GM18520 (cell line): ENCODE data around the gene SERPINA6.
"Not testable (repeated sequence)": the region's sequence is repeated elsewhere in the genome, so short reads cannot be mapped to it uniquely, and the experiment has no call there.

Experiments
- ATAC-seq: cut with Tn5 transposase; IDR thresholded peaks from one replicate; pipeline ENCODE4 v1.9.1; 2021; ENCODE audit not compliant: unreplicated experiment

SERPINA6 gene

DNA sequence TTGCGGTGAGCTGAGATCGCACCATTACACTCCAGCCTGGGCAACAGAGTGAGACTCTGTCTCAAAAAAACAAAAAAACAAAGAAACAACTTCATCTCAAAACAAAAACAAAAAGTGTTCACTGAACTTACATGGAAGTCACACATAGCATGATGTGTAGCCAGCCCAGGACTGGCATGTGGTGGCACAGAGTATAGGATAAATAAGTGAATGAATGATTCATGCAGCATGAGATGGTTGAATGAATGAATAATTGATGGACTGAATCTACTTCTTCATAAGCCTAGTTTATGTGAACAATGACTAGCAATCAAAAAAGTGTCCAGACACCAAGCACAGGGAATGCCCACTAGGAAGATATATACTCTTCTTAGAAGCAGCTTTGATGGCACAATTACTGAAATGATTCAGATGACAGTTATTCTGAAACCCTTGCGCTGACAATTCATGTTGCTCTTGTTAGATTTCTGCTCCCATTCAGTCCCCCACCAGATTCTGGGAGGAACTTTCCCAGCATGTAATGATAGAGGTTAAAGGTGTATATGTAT lies 31.6 kb upstream of the SERPINA6 start:
- no peak for ATAC-seq

GRCh38 chr14:94354190-94354589 lies 31.1 kb upstream of the SERPINA6 start:
- ATAC-seq: not testable (repeated sequence)

- no peak for ATAC-seq
These were observed 26.1 kb upstream of the SERPINA6 start for GRCh38 chr14:94349276-94349675.

GRCh38 chr14:94348836-94349235 lies 25.7 kb upstream of the SERPINA6 start:
- no peak for ATAC-seq

GRCh38 chr14:94346841-94347240 lies 23.7 kb upstream of the SERPINA6 start:
- no peak for ATAC-seq

DNA sequence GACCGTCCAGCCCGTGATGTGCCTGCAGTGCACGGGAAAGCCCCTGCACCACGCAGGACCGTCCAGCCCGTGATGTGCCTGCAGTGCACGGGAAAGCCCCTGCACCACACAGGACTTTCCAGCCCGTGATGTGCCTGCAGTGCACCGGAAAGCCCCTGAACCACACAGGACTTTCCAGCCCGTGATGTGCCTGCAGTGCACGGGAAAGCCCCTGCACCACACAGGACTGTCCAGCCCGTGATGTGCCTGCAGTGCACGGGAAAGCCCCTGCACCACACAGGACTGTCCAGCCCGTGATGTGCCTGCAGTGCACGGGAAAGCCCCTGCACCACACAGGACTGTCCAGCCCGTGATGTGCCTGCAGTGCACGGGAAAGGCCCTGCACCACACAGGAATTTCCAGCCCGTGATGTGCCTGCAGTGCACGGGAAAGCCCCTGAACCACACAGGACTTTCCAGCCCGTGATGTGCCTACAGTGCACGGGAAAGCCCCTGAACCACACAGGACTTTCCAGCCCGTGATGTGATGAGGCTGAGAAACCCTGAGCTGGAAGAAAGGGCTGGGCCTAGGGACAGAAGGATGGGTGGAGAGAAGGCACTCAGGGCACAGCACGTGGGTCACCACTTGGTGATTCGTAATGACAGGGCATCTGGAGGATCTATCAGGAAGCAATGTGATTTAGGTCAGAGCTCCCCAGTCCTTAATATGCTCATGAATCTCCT lies 23.1 kb upstream of the SERPINA6 start:
- ATAC-seq: not testable (repeated sequence)

DNA sequence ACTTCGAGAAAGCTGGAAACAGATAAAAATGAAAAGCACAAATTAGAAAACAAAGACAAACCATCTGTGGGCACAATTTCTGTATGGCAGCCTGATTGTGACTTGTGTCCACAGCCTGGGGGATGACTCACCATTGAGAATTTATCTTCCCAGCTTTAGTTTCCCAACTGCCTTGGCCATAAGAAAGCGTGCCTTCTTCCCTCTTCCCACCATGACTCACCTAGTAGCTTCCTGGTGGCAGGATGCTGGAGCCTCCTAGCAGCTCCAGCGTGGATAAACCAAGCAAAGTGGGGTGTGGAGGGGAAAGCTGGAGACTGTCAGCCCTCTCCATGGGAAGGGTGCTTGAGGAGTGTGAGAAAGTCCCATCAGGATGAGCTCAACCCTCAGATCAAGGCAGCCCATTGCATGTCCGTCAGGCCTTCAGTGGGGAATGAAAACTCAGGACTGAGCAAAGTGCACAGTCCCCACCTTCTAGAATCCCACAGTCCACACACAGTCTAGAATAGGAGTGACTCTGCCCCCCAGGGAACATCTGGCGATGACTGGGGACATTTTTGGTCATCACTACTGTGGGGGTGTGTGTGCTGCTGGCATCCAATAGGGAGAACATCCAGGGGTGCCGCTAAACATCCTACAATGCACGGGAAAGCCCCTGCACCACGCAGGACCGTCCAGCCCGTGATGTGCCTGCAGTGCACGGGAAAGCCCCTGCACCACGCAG lies 22.4 kb upstream of the SERPINA6 start:
- no peak for ATAC-seq

DNA sequence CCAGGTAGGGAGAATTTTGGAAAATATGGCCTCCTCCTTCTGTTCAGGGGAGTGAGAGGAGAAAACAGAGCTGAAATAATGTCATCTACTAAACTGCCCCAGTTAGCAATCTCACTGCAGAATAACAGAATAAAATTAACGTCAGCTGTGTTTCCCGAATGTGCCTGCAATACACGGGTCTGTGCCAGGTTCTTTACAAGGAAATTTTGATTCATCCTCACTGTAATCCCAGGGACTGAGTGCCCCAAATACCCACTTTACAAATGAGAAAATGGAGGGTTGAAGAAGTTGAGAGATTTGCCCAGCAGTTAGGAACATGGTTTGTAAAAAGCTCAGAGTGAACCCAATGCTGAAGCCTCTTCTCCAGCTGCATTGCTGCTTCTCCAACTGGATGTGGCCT lies 21.3 kb upstream of the SERPINA6 start:
- no peak for ATAC-seq

GRCh38 chr14:94343238-94344005 lies 20.3 kb upstream of the SERPINA6 start:
- no peak for ATAC-seq

- no peak for ATAC-seq
These were observed 19.3 kb upstream of the SERPINA6 start for GRCh38 chr14:94342334-94342934.

GRCh38 chr14:94341656-94342333 lies 18.7 kb upstream of the SERPINA6 start:
- no peak for ATAC-seq

DNA sequence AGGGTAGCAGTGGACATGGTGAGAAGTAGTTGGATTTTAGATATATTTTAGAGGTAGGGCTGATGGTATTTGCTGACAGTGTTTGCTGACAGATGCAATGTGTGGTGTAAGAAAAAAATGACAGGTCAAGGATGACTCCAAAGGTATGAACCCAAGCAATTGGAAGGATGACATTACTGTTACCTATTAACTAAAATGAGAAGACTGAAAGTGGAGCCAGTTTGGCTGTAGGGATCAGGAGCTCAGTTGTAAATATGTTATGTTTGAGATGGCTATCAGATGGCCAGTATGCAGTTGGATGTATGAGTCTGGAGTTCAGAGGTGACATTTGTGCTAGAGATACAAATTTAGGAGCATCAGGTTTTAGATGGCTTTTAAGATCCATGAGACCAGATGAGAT lies 17.4 kb upstream of the SERPINA6 start:
- ATAC-seq: no peak

- no peak for ATAC-seq
These were observed 14.9 kb upstream of the SERPINA6 start for GRCh38 chr14:94338023-94338422.

GRCh38 chr14:94337274-94337673 lies 14.1 kb upstream of the SERPINA6 start:
- ATAC-seq: no peak

- ATAC-seq: no peak
These were observed 11.7 kb upstream of the SERPINA6 start for GRCh38 chr14:94334872-94335271.

- no peak for ATAC-seq
These were observed 9.5 kb upstream of the SERPINA6 start for GRCh38 chr14:94332587-94332986.

DNA sequence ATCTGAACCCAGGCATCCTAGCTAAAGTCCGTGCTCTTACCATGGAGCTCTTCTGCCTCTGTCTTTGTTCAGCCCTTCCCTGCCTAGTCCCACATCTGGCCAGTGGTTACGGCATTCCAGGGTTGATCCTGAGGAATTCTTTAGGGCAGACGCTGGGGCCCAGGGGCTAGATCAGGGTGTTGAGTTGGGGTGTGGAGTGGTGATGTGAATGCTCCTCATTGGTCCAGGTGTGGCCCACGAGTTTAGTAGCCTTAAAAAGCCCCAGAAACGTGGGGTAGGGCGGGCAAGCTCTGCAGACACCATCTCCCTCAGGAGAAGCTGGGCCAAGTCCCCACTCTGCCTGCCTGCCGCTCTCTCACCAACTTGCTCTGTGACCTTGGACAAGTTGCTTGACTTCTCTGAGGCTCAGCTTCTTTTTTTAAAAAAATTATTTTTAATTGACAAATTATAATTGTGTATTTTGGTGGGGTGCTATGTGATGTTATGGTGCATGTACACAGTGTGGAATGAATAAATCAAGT lies 9.0 kb upstream of the SERPINA6 start:
- no peak for ATAC-seq

GRCh38 chr14:94331462-94331861 lies 8.3 kb upstream of the SERPINA6 start:
- ATAC-seq: no peak

DNA sequence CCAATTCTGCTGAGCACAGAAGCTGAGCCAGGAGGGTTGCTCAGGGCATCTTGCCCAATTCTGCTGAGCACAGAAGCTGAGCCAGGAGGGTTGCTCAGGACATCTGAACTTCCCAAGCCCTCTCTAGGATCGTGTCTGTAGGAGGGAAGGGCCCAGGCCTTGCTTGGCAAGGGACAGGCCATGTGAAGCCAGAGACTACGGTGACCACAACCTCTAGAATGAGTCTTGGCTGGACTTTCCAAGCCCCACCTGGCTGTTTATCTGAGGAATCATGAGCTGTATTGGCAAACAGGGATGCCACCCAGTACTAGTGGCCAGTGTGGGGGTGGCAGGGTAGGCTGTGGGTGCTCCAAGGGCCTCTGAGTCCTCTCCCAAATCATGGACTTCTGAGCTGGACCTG lies 7.7 kb upstream of the SERPINA6 start:
- ATAC-seq: no peak

- ATAC-seq: no peak
These were observed 7.3 kb upstream of the SERPINA6 start for GRCh38 chr14:94330432-94330831.
